SU-DHL-6 (cell line): ENCODE data around the gene UCN.

Experiments used
- H2AFZ ChIP-seq: fragments of 200-600 bp; sonication (generic); 2 replicates; pipeline ENCODE4 v1.6.1; 2014; ENCODE audit warnings: low read depth, mild to moderate bottlenecking, moderate library complexity, mixed read lengths, antibody characterized with exemption, low read length; ENCODE audit not compliant: severe bottlenecking
- H3F3A ChIP-seq: fragments of 200-600 bp; shearing (Covaris generic); 2 replicates; pipeline ENCODE4 v1.6.0; 2016; ENCODE audit warnings: antibody characterized with exemption, mild to moderate bottlenecking; ENCODE audit not compliant: insufficient read depth
- H3K27ac ChIP-seq: fragments of 200-600 bp; sonication (generic); 2 replicates; pipeline ENCODE4 v1.5.1; 2016; ENCODE audit warnings: low read depth, mild to moderate bottlenecking, low read length, moderate library complexity, mixed read lengths
- H3K27me3 ChIP-seq: fragments of 200-600 bp; sonication (generic), shearing (Covaris generic); 2 replicates; pipeline ENCODE4 v1.6.0; 2014; ENCODE audit warnings: mild to moderate bottlenecking, low read length
- H3K36me3 ChIP-seq: fragments of 200-600 bp; sonication (generic); 2 replicates; pipeline ENCODE4 v1.6.1; 2014; ENCODE audit warnings: mild to moderate bottlenecking, low read length, mixed read lengths
- H3K4me2 ChIP-seq: fragments of 300-600, 200-600 bp; shearing (Covaris generic), sonication (generic); 2 replicates; pipeline ENCODE4 v1.6.0; 2014; ENCODE audit warnings: low read length, low read depth, mild to moderate bottlenecking; ENCODE audit not compliant: poor library complexity, severe bottlenecking
- H3K4me3 ChIP-seq: fragments of 200-600 bp; sonication (generic); 2 replicates; pipeline ENCODE4 v1.5.1; 2014; ENCODE audit warnings: antibody characterized with exemption, low read length, mild to moderate bottlenecking, mixed read lengths; ENCODE audit not compliant: insufficient read depth, poor library complexity, severe bottlenecking
- H3K79me2 ChIP-seq: fragments of 200-600 bp; sonication (generic); 2 replicates; pipeline ENCODE4 v1.6.1; 2014; ENCODE audit warnings: mild to moderate bottlenecking, low read length, moderate library complexity; ENCODE audit not compliant: insufficient read depth
- H3K9ac ChIP-seq: fragments of 200-600 bp; sonication (generic); 2 replicates; pipeline ENCODE4 v1.7.0; 2014; ENCODE audit warnings: mild to moderate bottlenecking, low read length
- H3K9me2 ChIP-seq: fragments of 200-600 bp; sonication (generic); replicated peaks from 2 replicates; pipeline ENCODE4 v1.6.1; 2014; ENCODE audit warnings: low read length; ENCODE audit not compliant: insufficient read depth
- H3K9me3 ChIP-seq: fragments of 200-600 bp; sonication (generic); 2 replicates; pipeline ENCODE4 v1.6.1; 2014; ENCODE audit warnings: low read length, mixed read lengths; ENCODE audit not compliant: insufficient read depth
- H4K20me1 ChIP-seq: fragments of 200-600 bp; sonication (generic); 2 replicates; pipeline ENCODE4 v1.6.1; 2014; ENCODE audit warnings: low read depth, mild to moderate bottlenecking, antibody characterized with exemption, low read length, moderate library complexity, mixed read lengths
- EZH2phosphoT487 ChIP-seq: fragments of 200-600 bp; sonication (generic), shearing (Covaris generic); conservative IDR thresholded peaks from 2 replicates; pipeline ENCODE4 v1.6.1; 2018; ENCODE audit warnings: mild to moderate bottlenecking, antibody characterized with exemption, low read length, moderate library complexity, mixed read lengths
- TF ChIP-seq, protein P1 (sequence below): fragments of 200-600 bp; sonication (generic); IDR thresholded peaks from one replicate; pipeline ENCODE4 v1.5.1; 2017; ENCODE audit warnings: antibody characterized with exemption, mild to moderate bottlenecking, low read length, moderate library complexity; ENCODE audit not compliant: insufficient read depth, poor library complexity, severe bottlenecking

Gene UCN

DNA sequence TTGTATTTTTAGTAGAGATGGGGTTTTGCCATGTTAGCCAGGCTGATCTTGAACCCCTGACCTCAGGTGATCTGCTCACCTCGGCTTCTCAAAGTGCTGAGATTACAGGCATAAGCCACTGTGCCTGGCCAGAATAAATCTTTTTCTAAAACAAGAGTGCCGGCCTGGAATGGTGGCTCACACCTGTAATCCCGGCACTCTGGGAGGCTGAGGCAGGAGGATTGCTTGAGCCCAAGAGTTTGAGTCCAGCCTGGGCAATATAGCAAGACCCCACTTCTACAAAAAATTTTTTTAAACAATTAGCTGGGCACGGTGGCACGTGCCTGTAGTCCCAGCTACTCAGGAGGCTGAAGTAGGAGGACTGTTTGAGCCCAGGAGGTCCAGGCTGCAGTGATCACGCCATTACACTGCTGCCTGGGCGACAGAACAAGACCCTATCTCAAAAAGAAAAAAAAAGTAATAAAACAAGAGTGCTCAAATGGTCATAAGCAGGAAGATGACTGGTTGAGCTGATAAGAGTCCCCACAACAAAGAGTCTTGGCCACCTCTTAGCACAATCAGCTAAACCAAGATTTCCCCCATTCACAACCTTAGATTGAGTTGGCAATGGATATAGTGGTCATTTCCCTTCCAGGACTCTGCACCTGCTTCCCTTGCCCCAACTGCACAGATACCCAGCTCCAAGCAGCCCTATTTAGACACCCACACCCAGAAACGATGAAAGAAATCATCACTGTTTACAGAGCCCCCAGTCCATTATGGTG lies 5.8 kb upstream of the UCN start:
- Histone ChIP-seq H3K79me2 (no peaks in the 10 kb centered on the region), H3K9me2 (no peaks in the 10 kb centered on the region), H3K9me3 (no peaks in the 10 kb centered on the region), H3K36me3 (no peaks in the 10 kb centered on the region), H4K20me1 (no peaks in the 10 kb centered on the region), H3K9ac (no peak overlapping the region), H3K27me3 (no peaks in the 10 kb centered on the region), H3K27ac (no peak overlapping the region), H3K4me3 (no peak overlapping the region), H3K4me2 (no peak overlapping the region), H2AFZ (no peak overlapping the region), H3F3A (no peaks in the 10 kb centered on the region)
- TF ChIP-seq, protein P1, sequence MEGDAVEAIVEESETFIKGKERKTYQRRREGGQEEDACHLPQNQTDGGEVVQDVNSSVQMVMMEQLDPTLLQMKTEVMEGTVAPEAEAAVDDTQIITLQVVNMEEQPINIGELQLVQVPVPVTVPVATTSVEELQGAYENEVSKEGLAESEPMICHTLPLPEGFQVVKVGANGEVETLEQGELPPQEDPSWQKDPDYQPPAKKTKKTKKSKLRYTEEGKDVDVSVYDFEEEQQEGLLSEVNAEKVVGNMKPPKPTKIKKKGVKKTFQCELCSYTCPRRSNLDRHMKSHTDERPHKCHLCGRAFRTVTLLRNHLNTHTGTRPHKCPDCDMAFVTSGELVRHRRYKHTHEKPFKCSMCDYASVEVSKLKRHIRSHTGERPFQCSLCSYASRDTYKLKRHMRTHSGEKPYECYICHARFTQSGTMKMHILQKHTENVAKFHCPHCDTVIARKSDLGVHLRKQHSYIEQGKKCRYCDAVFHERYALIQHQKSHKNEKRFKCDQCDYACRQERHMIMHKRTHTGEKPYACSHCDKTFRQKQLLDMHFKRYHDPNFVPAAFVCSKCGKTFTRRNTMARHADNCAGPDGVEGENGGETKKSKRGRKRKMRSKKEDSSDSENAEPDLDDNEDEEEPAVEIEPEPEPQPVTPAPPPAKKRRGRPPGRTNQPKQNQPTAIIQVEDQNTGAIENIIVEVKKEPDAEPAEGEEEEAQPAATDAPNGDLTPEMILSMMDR: no peak
- TF ChIP-seq EZH2phosphoT487: no peak

DNA sequence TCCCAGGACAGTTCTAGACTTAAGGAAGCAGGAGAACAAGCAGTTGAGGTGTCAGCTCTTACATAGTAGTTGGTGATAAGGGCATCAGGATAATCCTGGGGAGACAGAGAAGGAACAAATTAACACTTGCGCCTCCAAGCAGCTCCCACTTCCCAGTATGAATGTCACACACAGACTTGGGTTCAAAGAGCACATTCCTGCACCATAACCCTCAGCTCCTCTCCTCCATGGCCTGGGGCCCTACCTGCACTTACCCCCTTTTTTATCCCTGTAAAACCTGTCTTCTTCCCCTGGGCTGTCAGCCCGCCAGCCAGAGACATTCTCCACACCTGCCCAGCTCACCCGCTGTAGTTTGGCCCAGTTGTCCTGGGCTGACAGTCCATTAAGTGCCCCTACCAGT lies 3.9 kb upstream of the UCN start:
- TF ChIP-seq, protein P1: no peak
- TF ChIP-seq EZH2phosphoT487: no peak
- Histone ChIP-seq H3K9ac (no peak overlapping the region), H2AFZ (no peak overlapping the region), H4K20me1 (no peaks in the 10 kb centered on the region), H3K79me2 (no peaks in the 10 kb centered on the region), H3K9me2 (no peaks in the 10 kb centered on the region), H3K4me3 (no peak overlapping the region), H3K27me3 (no peaks in the 10 kb centered on the region), H3K9me3 (no peaks in the 10 kb centered on the region), H3K27ac (no peak overlapping the region), H3K4me2 (no peak overlapping the region), H3K36me3 (no peaks in the 10 kb centered on the region), H3F3A (no peaks in the 10 kb centered on the region)

DNA sequence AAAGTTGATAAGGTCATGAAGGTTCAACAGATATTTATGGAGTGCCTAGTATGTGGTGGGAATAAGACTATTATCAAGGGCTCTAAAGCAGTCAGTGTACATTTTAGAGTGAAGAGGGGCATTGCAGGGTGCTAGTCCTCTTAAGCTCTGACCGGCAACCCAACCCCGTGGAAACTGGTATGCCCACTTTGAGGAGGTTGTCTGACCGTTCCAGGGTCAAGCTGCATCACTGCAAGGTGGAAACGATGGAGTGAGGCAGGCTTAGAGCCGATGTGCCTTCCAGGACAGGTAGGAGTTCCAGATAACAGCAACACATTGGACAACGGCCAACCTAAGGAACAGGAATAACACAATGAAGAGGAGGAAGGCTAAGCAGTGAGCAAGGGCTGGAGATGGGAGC lies 1.4 kb upstream of the UCN start:
- Histone ChIP-seq H3F3A (no peaks in the 10 kb centered on the region), H3K36me3 (no peaks in the 10 kb centered on the region), H3K27me3 (no peaks in the 10 kb centered on the region), H3K4me2 (no peak overlapping the region), H4K20me1 (no peaks in the 10 kb centered on the region), H3K27ac (no peak overlapping the region), H2AFZ (no peak overlapping the region), H3K9ac (no peak overlapping the region), H3K4me3 (no peak overlapping the region), H3K9me3 (no peaks in the 10 kb centered on the region), H3K79me2 (no peaks in the 10 kb centered on the region), H3K9me2 (no peaks in the 10 kb centered on the region)
- no peak for TF ChIP-seq EZH2phosphoT487
- TF ChIP-seq, protein P1: no peak
